GM18499 (cell line): ENCODE data around the gene HDGF.

Experiments
- ATAC-seq: cut with Tn5 transposase; IDR thresholded peaks from one replicate; pipeline ENCODE4 v1.9.1; 2021; ENCODE audit warnings: moderate number of reproducible peaks; ENCODE audit not compliant: insufficient read depth, unreplicated experiment

HDGF gene

GRCh38 chr1:156748670-156749418, 2.6 kb downstream of the HDGF start:
- ATAC-seq = no peak

GRCh38 chr1:156747742-156748669, 3.5 kb downstream of the HDGF start:
- no peak for ATAC-seq

GRCh38 chr1:156746728-156747631, 4.5 kb downstream of the HDGF start:
- ATAC-seq = no peak

- ATAC-seq = no peak
These were observed 5.1 kb downstream of the HDGF start for GRCh38 chr1:156746406-156746727.

- no peak for ATAC-seq
These were observed 5.6 kb downstream of the HDGF start for GRCh38 chr1:156745881-156746280.

GRCh38 chr1:156744786-156745419, 6.6 kb downstream of the HDGF start:
- ATAC-seq = no peak

GRCh38 chr1:156744344-156744743, 7.1 kb downstream of the HDGF start:
- no peak for ATAC-seq

GRCh38 chr1:156743367-156744302, 7.8 kb downstream of the HDGF start:
- ATAC-seq = no peak

GRCh38 chr1:156742801-156743200, 8.7 kb downstream of the HDGF start:
- ATAC-seq = no peak

GRCh38 chr1:156742017-156742416, 9.5 kb downstream of the HDGF start:
- ATAC-seq = no peak

- ATAC-seq = no peak
These were observed 9.9 kb downstream of the HDGF start for GRCh38 chr1:156741481-156741983.

- ATAC-seq = peak; percentile 71
These were observed 10.6 kb downstream of the HDGF start, which contains the start of gene MRPL24 for GRCh38 chr1:156740741-156741480. Gene MRPL24 (minus strand): TSS chr1:156741088. CDS start chr1:156738704, 2,384 bp downstream.

- ATAC-seq = no peak
These were observed 11.2 kb downstream of the HDGF start for GRCh38 chr1:156740237-156740740.

GRCh38 chr1:156738916-156739315, 12.6 kb downstream of the HDGF start:
- ATAC-seq = no peak

- no peak for ATAC-seq
These were observed 13.1 kb downstream of the HDGF start for GRCh38 chr1:156738407-156738806.

- ATAC-seq = no peak
These were observed 17.4 kb downstream of the HDGF start for GRCh38 chr1:156733989-156734584.
